ENCODE results near the gene FGF7.
"Not testable (repeated sequence)": the region's sequence is repeated elsewhere in the genome, so short reads cannot be mapped to it uniquely, and the experiment has no call there.

FGF7 gene

GRCh38 chr15:49439678-49440395 lies 16.8 kb downstream of the FGF7 start:
- no peak for DNase-seq

GRCh38 chr15:49441356-49441755 lies 18.3 kb downstream of the FGF7 start:
- DNase-seq: no peak

- DNase-seq: no peak
Measured at GRCh38 chr15:49441816-49442215, 18.8 kb downstream of the FGF7 start.

- DNase-seq: no peak
Measured at GRCh38 chr15:49452595-49452994, 29.6 kb downstream of the FGF7 start.

GRCh38 chr15:49456166-49456565 lies 33.1 kb downstream of the FGF7 start:
- no peak for DNase-seq

GRCh38 chr15:49458145-49458544 lies 35.1 kb downstream of the FGF7 start:
- no peak for DNase-seq

- no peak for DNase-seq
Measured at GRCh38 chr15:49460411-49460941, 37.4 kb downstream of the FGF7 start.

GRCh38 chr15:49462232-49462844 lies 39.3 kb downstream of the FGF7 start:
- no peak for DNase-seq

GRCh38 chr15:49464522-49464921 lies 41.5 kb downstream of the FGF7 start:
- DNase-seq: no peak

- DNase-seq: no peak
Measured at GRCh38 chr15:49466119-49466518, 43.1 kb downstream of the FGF7 start.

- no peak for DNase-seq
Measured at GRCh38 chr15:49467746-49468480, 44.9 kb downstream of the FGF7 start.

GRCh38 chr15:49468481-49468839 lies 45.4 kb downstream of the FGF7 start:
- no peak for DNase-seq

- DNase-seq: not testable (repeated sequence)
Measured at GRCh38 chr15:49471248-49471647, 48.2 kb downstream of the FGF7 start.

GRCh38 chr15:49471733-49472132 lies 48.7 kb downstream of the FGF7 start:
- DNase-seq: no peak

- no peak for DNase-seq
Measured at GRCh38 chr15:49472338-49472737, 49.3 kb downstream of the FGF7 start.

- no peak for DNase-seq
Measured at GRCh38 chr15:49473031-49473430, 50.0 kb downstream of the FGF7 start.

GRCh38 chr15:49478021-49478420 lies 55.0 kb downstream of the FGF7 start:
- not testable (repeated sequence) for DNase-seq

GRCh38 chr15:49478982-49479381 lies 55.9 kb downstream of the FGF7 start:
- not testable (repeated sequence) for DNase-seq

GRCh38 chr15:49485401-49485800 lies 62.4 kb downstream of the FGF7 start:
- not testable (repeated sequence) for DNase-seq

GRCh38 chr15:49490966-49491365 lies 67.9 kb downstream of the FGF7 start:
- no peak for DNase-seq

- DNase-seq: no peak
Measured at GRCh38 chr15:49492151-49492550, 69.1 kb downstream of the FGF7 start.

- DNase-seq: no peak
Measured at GRCh38 chr15:49492830-49493229, 69.8 kb downstream of the FGF7 start.

- no peak for DNase-seq
Measured at GRCh38 chr15:49494842-49495241, 71.8 kb downstream of the FGF7 start.
